Astrocyte of the cerebellum (primary cell): Measurements from ENCODE around the gene RPS15.

Experiments
- DNase-seq: peaks from one replicate; pipeline ENCODE4 v3.0.0-alpha.2; 2011; ENCODE audit warnings: low read depth
- H3K4me3 ChIP-seq: 2 replicates; pipeline ENCODE4 v1.5.1; 2011; ENCODE audit warnings: mild to moderate bottlenecking, low read depth, low read length, moderate library complexity
- in situ Hi-C: cut with HindIII; loops from 2 replicates; pipeline ENCODE4 v1.10.0; 2017; ENCODE audit warnings: low sequenced_read_pairs
- TF ChIP-seq, protein P1 (sequence below): IDR thresholded peaks from 2 replicates; pipeline ENCODE4 v1.5.1; 2012; ENCODE audit warnings: low read length, low read depth, moderate library complexity, mild to moderate bottlenecking; ENCODE audit errors: missing control alignments

The RPS15 gene

GRCh38 chr19:1441677-1442438 lies 3.7 kb downstream of the RPS15 start:
- TF ChIP-seq, protein P1, sequence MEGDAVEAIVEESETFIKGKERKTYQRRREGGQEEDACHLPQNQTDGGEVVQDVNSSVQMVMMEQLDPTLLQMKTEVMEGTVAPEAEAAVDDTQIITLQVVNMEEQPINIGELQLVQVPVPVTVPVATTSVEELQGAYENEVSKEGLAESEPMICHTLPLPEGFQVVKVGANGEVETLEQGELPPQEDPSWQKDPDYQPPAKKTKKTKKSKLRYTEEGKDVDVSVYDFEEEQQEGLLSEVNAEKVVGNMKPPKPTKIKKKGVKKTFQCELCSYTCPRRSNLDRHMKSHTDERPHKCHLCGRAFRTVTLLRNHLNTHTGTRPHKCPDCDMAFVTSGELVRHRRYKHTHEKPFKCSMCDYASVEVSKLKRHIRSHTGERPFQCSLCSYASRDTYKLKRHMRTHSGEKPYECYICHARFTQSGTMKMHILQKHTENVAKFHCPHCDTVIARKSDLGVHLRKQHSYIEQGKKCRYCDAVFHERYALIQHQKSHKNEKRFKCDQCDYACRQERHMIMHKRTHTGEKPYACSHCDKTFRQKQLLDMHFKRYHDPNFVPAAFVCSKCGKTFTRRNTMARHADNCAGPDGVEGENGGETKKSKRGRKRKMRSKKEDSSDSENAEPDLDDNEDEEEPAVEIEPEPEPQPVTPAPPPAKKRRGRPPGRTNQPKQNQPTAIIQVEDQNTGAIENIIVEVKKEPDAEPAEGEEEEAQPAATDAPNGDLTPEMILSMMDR = no peak

DNA sequence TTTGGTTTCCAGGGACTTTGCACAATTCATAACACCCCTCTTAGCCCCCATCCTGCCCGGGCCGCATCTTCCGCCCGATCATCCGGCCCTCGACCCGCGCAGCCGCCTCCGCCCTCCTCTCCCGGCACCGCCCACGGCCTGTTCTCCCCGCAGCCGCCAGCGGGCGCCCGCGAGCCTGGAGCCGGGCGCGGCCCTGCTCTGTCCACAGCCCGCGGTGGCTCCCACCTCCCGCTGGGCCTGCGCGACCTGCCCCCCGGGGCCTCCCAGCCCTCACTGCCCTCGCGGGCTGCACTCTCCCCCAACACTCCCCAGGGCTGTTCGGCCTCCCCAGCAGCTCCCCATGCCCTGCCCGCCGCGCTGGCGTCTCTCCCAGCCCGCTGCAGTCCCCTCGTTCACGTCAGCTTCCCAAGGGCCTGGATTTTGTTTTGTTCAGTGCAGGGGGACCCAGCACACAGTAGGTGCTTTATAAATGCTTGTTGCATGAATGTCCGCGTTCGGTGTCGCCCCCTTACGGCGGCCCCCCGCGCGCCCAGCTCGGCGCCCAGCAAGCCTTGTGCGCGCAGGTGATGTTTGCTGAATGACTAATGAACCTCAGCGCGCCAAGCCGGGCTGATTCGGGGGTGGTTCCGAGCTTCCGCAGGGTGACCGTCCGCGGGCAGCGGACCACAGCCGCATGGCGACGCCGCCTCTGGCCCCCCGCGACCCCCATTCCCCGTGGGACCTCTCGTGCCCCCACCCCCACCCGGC lies 7.2 kb downstream of the RPS15 start:
- TF ChIP-seq, protein P1 = peak; percentile 74
- H3K4me3 ChIP-seq = peak overlapping the region; percentile 29
- in situ Hi-C loops = no loop called here
- DNase-seq = no peak

More at GRCh38 chr19:1441677-1442438, 3.7 kb downstream of the RPS15 start:
- H3K4me3 ChIP-seq = no peak overlapping the region
- in situ Hi-C loops = no loop called here
- DNase-seq = no peak

DNA sequence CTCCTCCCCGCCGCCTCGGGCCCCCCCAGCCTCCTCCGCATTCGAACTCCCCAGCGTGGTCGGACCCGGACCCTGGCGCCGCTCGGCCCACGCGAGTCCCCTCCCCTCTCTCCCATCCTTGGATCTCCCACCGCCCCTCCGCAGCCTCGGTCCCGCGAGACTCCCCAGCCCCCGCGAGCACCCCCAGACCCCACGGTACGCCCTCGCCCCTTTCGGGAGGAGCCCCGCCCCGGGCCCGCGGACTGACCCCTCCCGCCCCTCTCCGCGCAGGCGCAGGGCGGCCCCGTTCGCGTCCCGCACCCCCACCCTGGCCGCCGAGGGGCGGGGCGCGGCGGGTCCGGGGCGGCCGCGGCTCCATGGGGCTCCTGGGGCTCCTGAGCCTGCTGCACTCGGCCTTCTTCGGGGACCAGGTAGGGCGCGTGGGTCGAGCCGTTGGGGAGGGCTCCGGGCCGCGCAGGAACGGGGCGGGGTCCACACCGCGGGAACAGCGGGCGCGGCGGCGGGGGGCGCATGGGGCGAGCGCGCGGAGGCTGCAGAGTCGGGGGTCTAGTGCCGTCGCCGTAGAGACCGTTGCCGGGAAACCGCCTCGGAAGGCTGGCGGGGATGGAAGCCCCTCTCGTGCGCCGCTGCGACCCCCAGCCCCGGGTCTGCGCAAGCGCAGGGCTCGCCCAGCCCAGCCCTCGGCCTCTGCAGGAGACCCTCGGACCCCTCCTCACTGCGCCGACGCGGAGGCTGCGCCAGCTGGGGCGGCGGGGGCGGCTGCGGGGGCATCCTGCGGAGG lies 7.9 kb downstream of the RPS15 start:
- no peak for DNase-seq
- TF ChIP-seq, protein P1 = no peak
- in situ Hi-C loops = no loop called here
- H3K4me3 ChIP-seq = peak overlapping the region; percentile 29

DNA sequence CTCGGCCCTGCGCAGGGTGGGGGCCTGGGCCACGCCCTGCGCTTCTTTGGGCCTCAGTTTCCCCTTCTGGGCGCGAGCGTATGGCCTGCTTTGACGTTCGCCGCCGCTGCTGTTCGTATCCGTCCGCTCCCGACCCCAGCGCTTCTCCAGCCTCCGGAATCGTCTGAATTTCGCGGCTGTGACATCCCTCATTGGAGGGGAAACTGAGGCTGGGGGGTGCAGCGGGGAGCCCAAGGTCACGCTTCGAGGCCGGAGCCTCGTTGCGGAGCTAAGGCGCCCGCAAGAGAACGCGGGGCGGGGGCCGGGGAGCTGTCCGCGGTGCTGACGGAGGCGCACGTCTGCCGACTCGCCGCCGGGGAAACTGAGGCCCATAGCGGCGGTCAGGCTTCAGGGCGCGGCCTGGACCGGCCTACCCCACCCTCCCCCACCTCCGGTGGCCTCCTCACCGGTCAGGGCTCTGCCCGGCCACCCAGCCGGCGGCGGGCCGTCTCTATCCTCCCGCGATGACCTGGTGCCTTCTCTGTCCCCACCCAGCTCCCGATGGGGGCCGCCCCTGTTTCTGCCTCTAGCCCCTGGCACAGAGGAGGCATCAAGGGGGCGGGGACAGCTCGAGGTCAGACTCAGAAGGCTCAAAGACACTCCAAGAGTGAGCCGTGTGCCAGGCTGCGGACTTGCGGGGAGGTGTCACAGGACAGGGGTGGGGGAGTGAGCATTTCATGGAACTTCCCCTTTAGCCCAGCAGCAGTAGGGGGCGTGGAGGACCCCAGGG lies 8.7 kb downstream of the RPS15 start:
- DNase-seq = no peak
- H3K4me3 ChIP-seq = peak overlapping the region; percentile 29
- in situ Hi-C loops = no loop called here
- TF ChIP-seq, protein P1 = no peak

DNA sequence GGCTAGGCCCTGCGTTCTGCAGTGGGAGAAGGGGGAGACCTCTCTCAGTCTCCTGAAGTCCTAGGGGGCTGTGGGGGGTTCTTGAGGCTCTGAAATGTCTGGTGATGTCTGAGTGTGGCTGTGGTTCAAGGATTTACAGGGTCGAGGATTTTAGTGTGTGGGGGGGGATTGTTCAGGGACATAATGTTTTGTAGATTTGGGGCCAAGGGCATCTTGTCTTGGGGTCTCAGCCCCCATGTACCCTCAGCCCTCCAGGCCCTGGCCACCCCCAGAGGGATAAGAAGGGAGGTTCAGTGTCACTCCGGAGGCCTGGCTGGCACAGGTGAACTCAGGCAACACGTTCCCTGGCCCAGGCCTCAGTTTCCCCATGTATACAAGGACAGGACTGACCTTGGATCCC lies 9.3 kb downstream of the RPS15 start:
- TF ChIP-seq, protein P1 = no peak
- no peak for DNase-seq
- no peak overlapping the region for H3K4me3 ChIP-seq
- in situ Hi-C loops = no loop called here

DNA sequence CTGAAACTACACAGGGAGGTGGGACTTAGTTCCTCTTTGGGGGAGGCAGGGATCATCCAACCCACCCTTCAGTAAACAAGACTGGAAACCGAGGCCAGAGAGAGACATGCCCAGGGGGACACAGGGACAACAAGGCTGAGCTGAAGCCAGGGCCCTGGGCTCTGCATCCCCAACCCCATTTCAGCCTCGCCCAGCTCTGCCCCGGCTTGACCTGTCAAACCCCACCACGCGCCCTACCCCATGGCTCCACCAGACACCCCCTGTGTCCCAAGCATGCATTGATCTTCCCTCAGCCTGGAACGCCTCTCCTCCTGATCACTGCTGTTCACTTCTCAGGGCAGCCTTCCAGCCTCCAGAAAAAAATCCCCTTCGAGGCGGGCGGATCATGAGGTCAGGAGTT lies 9.7 kb downstream of the RPS15 start:
- TF ChIP-seq, protein P1 = no peak

More for the DNA sequence above, 9.7 kb downstream of the RPS15 start:
- no peak for DNase-seq
- in situ Hi-C loops = no loop called here
- H3K4me3 ChIP-seq = no peak overlapping the region
